Measurements from ENCODE around the gene ONECUT2. TPM values are rescaled to one million over a fixed set of nuclear protein-coding genes. Genes with fewer than 3 reads are reported as not detected.

The ONECUT2 gene
- total RNA-seq, 1 experiment from 2014 or later, result 4.3 TPM

DNA sequence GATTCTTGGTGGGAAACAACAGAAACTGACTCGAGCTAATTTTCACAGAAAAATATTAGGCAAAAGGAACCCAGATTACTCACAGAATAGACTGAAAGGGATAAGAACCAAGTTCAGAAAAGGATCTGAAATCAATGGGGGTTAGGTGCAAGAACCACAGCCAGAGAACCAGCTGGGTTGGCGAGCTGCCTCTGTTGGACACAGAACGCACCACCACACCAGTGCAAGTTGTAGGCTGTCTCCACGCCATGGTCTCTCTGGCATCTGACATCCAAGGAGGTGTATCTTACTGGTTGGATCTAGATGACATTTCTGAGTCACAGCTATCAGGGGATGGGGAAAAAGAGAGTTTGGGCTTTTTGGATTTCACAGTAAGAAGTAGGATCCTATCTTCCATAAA lies 18.6 kb upstream of the ONECUT2 start:
- intact Hi-C loops (cut with micrococcal nuclease), result no loop called here

More for the DNA sequence above, 18.6 kb upstream of the ONECUT2 start:
- Histone ChIP-seq H3K4me3 (replicated peaks in 1 of 2; ENCODE audit: low read depth in 1 of 2, low read length in 2 of 2) (no peak overlapping the region), H2AFZ (ENCODE audit: low read depth, low read length, poor library complexity, severe bottlenecking) (no peak overlapping the region), H3K9ac (ENCODE audit: low read length) (no peak overlapping the region), H3K9me2 (ENCODE audit: insufficient read depth) (no peaks in the 10 kb centered on the region), H3K36me3 (ENCODE audit: control insufficient read depth in 1 of 2, insufficient read depth in 2 of 2, low read length in 2 of 2) (no peaks in the 10 kb centered on the region), H4K20me1 (ENCODE audit: insufficient read depth) (no peaks in the 10 kb centered on the region), H3K27ac (ENCODE audit: low read depth, low read length) (no peak overlapping the region), H3K79me2 (ENCODE audit: insufficient read depth, low read length) (no peaks in the 10 kb centered on the region), H3K27me3 (ENCODE audit: insufficient read depth, low read length) (peaks cover 8% of the 10 kb centered on the region; the same call in 1 of the 2 replicates), H3K4me2 (ENCODE audit: low read length) (no peak overlapping the region), H3K9me3 (ENCODE audit: control insufficient read depth in 1 of 2, insufficient read depth in 1 of 2, low read depth in 1 of 2, low read length in 2 of 2) (no peaks in the 10 kb centered on the region), H3K4me1 (ENCODE audit: control insufficient read depth in 1 of 2, insufficient read depth in 2 of 2, low read length in 2 of 2) (no peaks in the 10 kb centered on the region)
- DNase-seq (ENCODE audit: low read depth, low spot score), result no peak
- no peak for TF ChIP-seq REST (IDR thresholded peaks at IDR 0.05; ENCODE audit: low read depth)
- TF ChIP-seq POLR2A (IDR thresholded peaks at IDR 0.05; ENCODE audit: borderline replicate concordance, extremely low read depth, insufficient read depth, insufficient read length), result no peak
- TF ChIP-seq EZH2phosphoT487 (IDR thresholded peaks at IDR 0.05; ENCODE audit: borderline replicate concordance), result no peak
- no peak for TF ChIP-seq ZBTB33 (IDR thresholded peaks at IDR 0.05; ENCODE audit: extremely low read depth, insufficient replicate concordance, low read length)
- no peak for TF ChIP-seq EZH2 (IDR thresholded peaks at IDR 0.05)
- no peak for TF ChIP-seq MAX (IDR thresholded peaks at IDR 0.05)
- no peak for TF ChIP-seq RAD21 (IDR thresholded peaks at IDR 0.05; ENCODE audit: low read depth)
- TF ChIP-seq ATF3 (IDR thresholded peaks at IDR 0.05), result no peak
- no peak for TF ChIP-seq POLR2AphosphoS5 (IDR thresholded peaks at IDR 0.05; ENCODE audit: low read depth, low read length)
- TF ChIP-seq YY1 (IDR thresholded peaks at IDR 0.05; ENCODE audit: extremely low read depth, insufficient replicate concordance, low read depth, low read length), result no peak
- no peak for TF ChIP-seq SP1 (IDR thresholded peaks at IDR 0.05; ENCODE audit: low read depth)
- no peak for TF ChIP-seq ELF1 (IDR thresholded peaks at IDR 0.05; ENCODE audit: borderline replicate concordance, low read depth)
- ATAC-seq, result no peak
- POLR2A ChIA-PET, result no interaction called here
- no TSS peak for BruUV-seq (replicated peaks)
- CTCF ChIA-PET, result no interaction called here
- RAD21 ChIA-PET (ENCODE audit: low non-redundant PET in 1 of 2, low total read pairs in 2 of 2, uncharacterized antibody in 2 of 2, unreplicated experiment in 2 of 2), result interaction anchor here in 1 of 2 experiments (0.7 kb wide), 1 partner anchor 304 kb away, joined by 3 read pairs; no protein-coding TSS in a partner anchor

Measured in HCT116 (cell line).